Right lobe of liver (tissue), 6 donors: ENCODE measurements around the gene CXCL6. TPM values are rescaled to one million over a fixed set of nuclear protein-coding genes. Genes with fewer than 3 reads are reported as not detected.

ENCODE experiments used
- ATAC-seq, 4 donors: fragments of 200-7000 bp; cut with Tn5 transposase; one replicate each; pipeline ENCODE4 v1.9.1; 2020; ENCODE audit warnings: mild to moderate bottlenecking in 4 of 4, moderate library complexity in 4 of 4
- DNase-seq, 3 donors: peaks; one replicate each; pipeline ENCODE4 v3.0.0-alpha.2; 2020
- H3K27ac ChIP-seq, 3 donors: fragments of 200-600 bp; one replicate each; pipeline ENCODE4 v1.8.0; 2022
- H3K27me3 ChIP-seq, 2 donors: fragments of 200-600 bp; one replicate each; pipeline ENCODE4 v1.8.0; 2022
- H3K36me3 ChIP-seq, 4 donors: fragments of 200-600 bp; sonication (generic) in 1 of 4; one replicate each; pipeline versions ENCODE4 v1.5.1 to v1.8.0; 2017 to 2022; ENCODE audit warnings: control low read depth in 1 of 4
- H3K4me1 ChIP-seq, 4 donors: fragments of 200-600 bp; sonication (generic) in 1 of 4; one replicate each; pipeline versions ENCODE4 v1.5.1 to v1.8.0; 2017 to 2022; ENCODE audit warnings: control low read depth in 1 of 4
- H3K4me3 ChIP-seq, 3 donors: fragments of 200-600 bp; one replicate each; pipeline ENCODE4 v1.8.0; 2022
- H3K9me3 ChIP-seq, 4 donors: fragments of 200-600 bp; sonication (generic) in 1 of 4; one replicate each; pipeline versions ENCODE4 v1.5.1 to v1.8.0; 2017 to 2022; ENCODE audit warnings: control low read depth in 1 of 4
- POLR2A ChIP-seq: fragments of 450-650 bp; IDR thresholded peaks from one replicate; pipeline ENCODE4 v1.6.1; 2017; ENCODE audit warnings: antibody characterized with exemption, mild to moderate bottlenecking
- WGBS: methylation state at CpG from one replicate; pipeline ENCODE4 v1.1.6; 2018; ENCODE audit warnings: low coverage, low lambda C conversion rate; ENCODE audit not compliant: insufficient coverage; ENCODE audit errors: missing lambda C conversion rate; 5-methylcytosine and 5-hydroxymethylcytosine counted together
- intact Hi-C, 2 donors: fragments of 100-400 bp; cut with DNase I; formaldehyde crosslinking; loops; one replicate each; pipeline versions ENCODE4 v1.11.2 to v1.14.1; 2022
- total RNA-seq, 6 experiments: library from RNA; depleted of rRNA in 2 of 6; stranded (reverse); fragments of >200 nt in 2 of 6; fragmentation: NEBNext Ultra II Directional in 3 of 6; extraction: Animal tissue kit (Norgen Biotek cat#: 25700) in 3 of 6; gene quantifications; one replicate each; pipeline versions ENCODE4 v1.1.0 to v1.2.4, GENCODE V29; 2016 to 2023
- TF ChIP-seq, protein P1 (sequence below), 4 donors: fragments of 200-600 bp in 3 of 4; fragments of 450-650 bp in 1 of 4; IDR thresholded peaks; one replicate each; pipeline versions ENCODE4 v1.5.1 to v1.8.0; 2016 to 2022; ENCODE audit warnings: antibody characterized with exemption in 4 of 4, mild to moderate bottlenecking in 2 of 4
- donor health status: DM: no; HTN: yes; CAD: no.
- donor health status: DM: no; HTN: no; CAD: no.
- donor health status: DM: no; HTN: no; CAD: no.
- donor health status: DM: no; HTN: yes; CAD: no.
- donor health status: DM: no; HTN: yes; CAD: no.

The CXCL6 gene
- total RNA-seq, 6 experiments from 2014 or later = 0.68 to 22.7 (median 5.4) TPM

DNA sequence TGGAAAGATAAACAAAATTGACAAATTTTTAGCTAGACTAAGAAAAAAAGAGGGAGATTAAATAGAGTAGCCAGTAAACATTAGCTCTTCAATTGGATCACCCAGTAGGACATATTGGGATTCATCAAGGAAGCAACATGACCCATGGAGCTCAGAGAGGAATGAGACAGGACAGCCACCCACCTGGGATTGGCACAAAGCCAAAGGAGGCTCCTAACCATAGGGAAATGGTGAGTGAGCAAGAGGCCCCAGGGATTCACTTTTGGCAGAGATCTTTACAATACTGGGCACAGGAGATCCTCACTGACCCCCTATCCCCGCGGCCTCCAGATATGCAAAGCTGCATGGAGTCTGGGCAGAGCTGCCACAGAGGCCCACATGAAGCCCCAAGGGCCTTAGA lies 34.8 kb upstream of the CXCL6 start:
- no peak for DNase-seq
- WGBS = no CpG with 5 or more reads among the region's 2 CpGs

DNA sequence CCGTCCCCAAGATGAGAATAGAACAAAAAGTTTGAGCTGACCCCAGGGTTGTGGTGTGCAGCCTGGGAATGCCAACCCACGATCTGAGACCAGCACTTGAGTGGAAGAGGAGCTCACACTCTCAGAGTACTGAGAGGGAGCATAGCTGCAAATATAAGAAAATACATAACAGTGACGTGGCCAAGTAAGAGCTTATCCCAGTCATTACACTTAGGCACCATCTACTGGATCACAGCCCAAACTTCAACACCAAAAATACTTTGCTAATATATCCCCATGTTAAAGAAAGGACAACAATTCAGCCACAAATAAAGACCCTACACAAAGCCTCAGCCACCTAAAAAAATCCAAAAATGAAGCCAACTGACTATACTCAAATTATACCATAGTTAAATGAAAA lies 33.3 kb upstream of the CXCL6 start:
- H3K36me3 ChIP-seq = no peaks in the 10 kb centered on the region
- intact Hi-C loops = no loop called here
- no peaks in the 10 kb centered on the region for H3K9me3 ChIP-seq
- ATAC-seq = no peak
- H3K4me3 ChIP-seq = no peak overlapping the region
- TF ChIP-seq, protein P1, sequence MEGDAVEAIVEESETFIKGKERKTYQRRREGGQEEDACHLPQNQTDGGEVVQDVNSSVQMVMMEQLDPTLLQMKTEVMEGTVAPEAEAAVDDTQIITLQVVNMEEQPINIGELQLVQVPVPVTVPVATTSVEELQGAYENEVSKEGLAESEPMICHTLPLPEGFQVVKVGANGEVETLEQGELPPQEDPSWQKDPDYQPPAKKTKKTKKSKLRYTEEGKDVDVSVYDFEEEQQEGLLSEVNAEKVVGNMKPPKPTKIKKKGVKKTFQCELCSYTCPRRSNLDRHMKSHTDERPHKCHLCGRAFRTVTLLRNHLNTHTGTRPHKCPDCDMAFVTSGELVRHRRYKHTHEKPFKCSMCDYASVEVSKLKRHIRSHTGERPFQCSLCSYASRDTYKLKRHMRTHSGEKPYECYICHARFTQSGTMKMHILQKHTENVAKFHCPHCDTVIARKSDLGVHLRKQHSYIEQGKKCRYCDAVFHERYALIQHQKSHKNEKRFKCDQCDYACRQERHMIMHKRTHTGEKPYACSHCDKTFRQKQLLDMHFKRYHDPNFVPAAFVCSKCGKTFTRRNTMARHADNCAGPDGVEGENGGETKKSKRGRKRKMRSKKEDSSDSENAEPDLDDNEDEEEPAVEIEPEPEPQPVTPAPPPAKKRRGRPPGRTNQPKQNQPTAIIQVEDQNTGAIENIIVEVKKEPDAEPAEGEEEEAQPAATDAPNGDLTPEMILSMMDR (IDR thresholded peaks at IDR 0.05) = no peak
- TF ChIP-seq POLR2A = no peak
- H3K4me1 ChIP-seq = no peaks in the 10 kb centered on the region
- DNase-seq = no peak
- 41% methylated on average over 2 of the region's 3 CpGs for WGBS
- no peaks in the 10 kb centered on the region for H3K27me3 ChIP-seq
- H3K27ac ChIP-seq = no peak overlapping the region

More for the DNA sequence above, 34.8 kb upstream of the CXCL6 start:
- H3K9me3 ChIP-seq = no peaks in the 10 kb centered on the region
- ATAC-seq = no peak
- TF ChIP-seq, protein P1 (IDR thresholded peaks at IDR 0.05) = no peak
- no peak for TF ChIP-seq POLR2A
- no peak overlapping the region for H3K4me3 ChIP-seq
- intact Hi-C loops = no loop called here
- H3K36me3 ChIP-seq = no peaks in the 10 kb centered on the region
- H3K27ac ChIP-seq = no peak overlapping the region
- H3K4me1 ChIP-seq = no peaks in the 10 kb centered on the region
- no peaks in the 10 kb centered on the region for H3K27me3 ChIP-seq

DNA sequence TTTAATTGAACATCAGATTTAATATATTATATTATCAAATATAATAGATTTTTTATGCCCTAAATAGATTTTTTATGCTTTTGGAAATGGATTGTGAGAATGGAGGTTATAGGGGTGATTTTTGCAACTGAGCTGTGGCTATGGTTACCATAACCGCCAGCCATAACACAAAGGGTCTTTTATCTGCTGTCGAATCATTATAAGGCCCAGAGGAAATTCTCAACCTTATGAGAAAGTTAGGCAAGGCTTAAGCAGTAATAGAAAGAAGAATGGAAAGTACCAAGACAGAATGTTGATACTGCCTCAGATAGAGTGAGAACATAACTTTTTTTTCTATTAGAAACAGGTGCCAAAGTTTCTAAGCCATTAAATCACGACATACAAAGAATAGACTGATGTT lies 26.3 kb upstream of the CXCL6 start:
- Histone ChIP-seq H3K9me3 (no peaks in the 10 kb centered on the region), H3K4me1 (no peaks in the 10 kb centered on the region), H3K27me3 (no peaks in the 10 kb centered on the region), H3K4me3 (no peak overlapping the region), H3K27ac (no peak overlapping the region), H3K36me3 (no peaks in the 10 kb centered on the region)
- intact Hi-C loops = no loop called here
- TF ChIP-seq POLR2A = no peak
- no peak for DNase-seq
- WGBS = 48% methylated on average over 3 of the region's 3 CpGs
- ATAC-seq = no peak

DNA sequence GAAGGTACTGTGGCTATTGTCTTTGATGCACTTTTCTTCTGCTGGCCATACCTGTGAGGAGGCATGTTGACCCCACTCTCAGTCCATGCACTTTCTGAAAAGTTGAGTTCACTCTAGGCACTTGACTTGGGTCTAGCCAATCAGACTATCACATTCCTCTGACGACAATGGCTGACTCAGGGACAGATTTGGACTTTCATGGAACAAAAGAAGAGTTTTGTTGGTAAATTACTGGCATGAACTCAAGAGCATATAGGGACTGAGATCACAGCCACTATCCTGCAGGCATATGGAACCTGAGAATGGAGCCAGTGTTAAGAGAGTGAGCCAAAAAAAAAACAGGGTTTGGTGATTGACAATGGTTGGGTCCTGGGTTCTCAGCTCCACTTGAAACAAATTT lies 24.6 kb upstream of the CXCL6 start:
- Histone ChIP-seq H3K9me3 (no peaks in the 10 kb centered on the region), H3K36me3 (no peaks in the 10 kb centered on the region), H3K4me1 (no peaks in the 10 kb centered on the region), H3K27me3 (no peaks in the 10 kb centered on the region), H3K4me3 (no peak overlapping the region), H3K27ac (no peak overlapping the region)
- intact Hi-C loops = no loop called here
- DNase-seq (no peak), ATAC-seq (no peak)
- TF ChIP-seq POLR2A = no peak
- TF ChIP-seq, protein P1 (IDR thresholded peaks at IDR 0.05) = no peak
- WGBS = 22% methylated on average over 1 of the region's 1 CpG

DNA sequence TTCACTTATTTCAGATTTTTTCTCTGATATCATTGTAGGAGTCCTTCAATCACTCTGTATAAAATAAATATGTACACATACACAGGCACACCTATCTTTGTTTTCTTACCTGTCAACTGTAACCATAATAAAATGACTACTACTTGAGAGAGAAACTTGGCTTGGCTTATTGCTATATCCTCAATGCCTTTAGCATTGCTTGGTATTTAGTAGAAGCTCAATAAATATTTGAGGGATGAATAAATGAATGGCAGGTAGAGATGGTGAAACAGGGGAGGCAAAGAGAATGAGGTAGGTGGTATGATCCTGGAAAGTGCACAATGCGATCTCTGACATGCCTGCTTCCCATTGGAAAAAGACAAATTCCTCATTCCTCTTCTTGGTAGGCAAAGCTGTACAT lies 21.8 kb upstream of the CXCL6 start:
- no peak for TF ChIP-seq POLR2A
- TF ChIP-seq, protein P1 (IDR thresholded peaks at IDR 0.05) = no peak
- WGBS = 80% methylated on average over 1 of the region's 1 CpG
- Histone ChIP-seq H3K27me3 (no peaks in the 10 kb centered on the region), H3K4me1 (no peaks in the 10 kb centered on the region), H3K36me3 (no peaks in the 10 kb centered on the region), H3K9me3 (no peaks in the 10 kb centered on the region), H3K27ac (no peak overlapping the region), H3K4me3 (no peak overlapping the region)
- ATAC-seq = no peak
- no peak for DNase-seq
- intact Hi-C loops = no loop called here
